NB4 (cell line): Measurements from ENCODE around the gene CELSR1.

Experiments used
- CTCF ChIP-seq: IDR thresholded peaks from one replicate; pipeline ENCODE4 v1.5.1; 2012; ENCODE audit warnings: low read depth, low read length
- POLR2A ChIP-seq: IDR thresholded peaks from 2 replicates; pipeline ENCODE4 v1.6.1; 2011; ENCODE audit warnings: mild to moderate bottlenecking; ENCODE audit not compliant: insufficient read length; ENCODE audit errors: extremely low read depth

DNA sequence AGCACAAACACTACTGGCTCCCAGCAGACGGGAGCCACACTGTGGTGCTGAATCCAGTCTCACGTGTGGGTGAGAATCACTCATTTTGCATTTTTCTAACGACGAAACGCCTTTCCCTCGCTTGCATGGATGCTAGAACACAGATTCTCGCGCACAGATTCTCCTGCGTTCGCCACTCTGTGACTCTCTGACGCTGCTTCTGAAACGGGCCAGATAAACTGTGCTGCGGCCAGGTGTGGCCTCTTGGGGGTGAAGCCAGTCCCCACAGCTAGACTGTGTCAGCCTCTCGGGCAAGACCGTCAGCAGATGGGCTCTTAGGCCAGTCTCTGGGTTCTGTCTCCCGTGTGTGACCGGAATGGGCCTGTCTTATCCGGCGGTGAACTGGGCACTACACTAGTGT lies 157.4 kb downstream of the CELSR1 start:
- TF ChIP-seq CTCF (no peak), POLR2A (no peak)
